HG02973 (cell line): ENCODE measurements around the gene FAM120B.
"Not testable (repeated sequence)": the region's sequence is repeated elsewhere in the genome, so short reads cannot be mapped to it uniquely, and the experiment has no call there.

Source experiments
- ATAC-seq: cut with Tn5 transposase; IDR thresholded peaks from one replicate; pipeline ENCODE4 v1.9.1; 2021; ENCODE audit warnings: moderate library complexity; ENCODE audit not compliant: unreplicated experiment

Gene FAM120B

DNA sequence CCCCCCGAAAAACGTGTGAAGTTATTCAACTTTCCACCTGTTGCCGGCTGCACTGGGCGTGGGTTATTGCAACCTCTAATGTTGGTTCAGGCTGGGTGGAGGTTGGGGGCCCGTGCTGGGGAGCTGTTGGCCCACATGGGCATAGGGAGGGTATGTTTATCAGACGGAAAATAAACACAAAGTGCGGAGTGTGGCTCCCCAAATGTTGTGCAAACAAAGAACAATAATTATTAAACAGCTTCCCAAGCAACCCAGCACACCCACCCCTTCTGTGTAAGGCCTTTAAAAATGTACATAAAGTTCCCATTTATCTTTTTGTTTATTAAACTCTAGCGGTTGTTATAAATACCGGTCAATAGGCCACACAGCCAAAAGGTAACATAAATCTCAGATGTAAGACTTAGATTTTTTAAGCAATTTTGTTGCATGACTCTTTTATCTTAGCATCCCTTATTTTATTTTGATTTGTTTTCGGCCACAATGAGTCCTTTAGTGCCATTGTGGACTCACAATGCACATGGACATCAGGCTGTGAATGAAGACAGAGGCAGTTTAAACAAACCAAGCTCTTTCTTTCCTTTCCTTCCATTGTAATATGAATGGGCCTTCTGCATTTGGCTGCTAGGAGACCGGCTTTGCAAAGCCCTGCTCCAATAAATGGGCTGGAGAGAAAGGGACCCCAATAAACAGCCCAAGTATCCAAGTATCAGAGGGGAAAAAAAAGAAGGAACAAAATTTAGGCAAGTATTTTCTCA, 8.8 kb upstream of the FAM120B start:
- no peak for ATAC-seq

DNA sequence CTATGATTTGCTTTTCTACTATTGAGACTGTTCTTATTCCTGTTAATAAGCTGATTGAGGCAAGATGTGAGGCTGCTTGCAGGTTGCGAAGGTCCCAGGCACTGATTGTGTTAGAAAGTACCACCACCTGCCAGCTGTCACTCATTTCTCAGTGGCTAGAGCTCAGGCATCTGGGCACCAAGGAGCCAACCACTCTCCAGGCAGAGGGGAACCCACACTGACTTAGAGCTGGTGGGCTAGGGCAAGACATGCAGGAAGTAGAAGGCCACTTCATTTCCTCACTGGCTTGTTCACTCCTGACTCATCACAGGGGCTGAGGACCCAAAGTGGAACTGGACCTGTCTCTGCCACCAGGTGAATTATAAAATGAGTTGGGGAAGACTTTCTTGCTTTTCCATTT, 7.9 kb upstream of the FAM120B start:
- ATAC-seq: no peak

DNA sequence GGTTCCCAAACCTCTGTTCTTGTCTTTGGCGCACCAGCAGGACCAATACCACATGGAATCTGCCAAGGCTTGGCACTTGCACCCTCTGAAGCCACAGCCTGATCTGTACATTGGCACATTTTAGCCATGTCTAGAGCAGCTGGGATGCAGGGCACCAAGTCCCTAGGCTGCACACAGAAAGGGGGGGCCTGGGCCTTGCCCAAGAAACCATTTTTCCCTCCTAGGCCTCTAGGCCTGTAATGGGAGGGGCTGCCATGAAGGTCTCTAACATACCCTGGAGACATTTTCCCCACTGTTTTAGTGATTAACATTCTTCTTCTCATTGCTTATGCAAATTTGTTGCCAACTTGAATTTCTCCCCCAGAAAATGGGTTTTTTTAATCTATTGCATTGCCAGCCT, 5.4 kb upstream of the FAM120B start:
- ATAC-seq: no peak

DNA sequence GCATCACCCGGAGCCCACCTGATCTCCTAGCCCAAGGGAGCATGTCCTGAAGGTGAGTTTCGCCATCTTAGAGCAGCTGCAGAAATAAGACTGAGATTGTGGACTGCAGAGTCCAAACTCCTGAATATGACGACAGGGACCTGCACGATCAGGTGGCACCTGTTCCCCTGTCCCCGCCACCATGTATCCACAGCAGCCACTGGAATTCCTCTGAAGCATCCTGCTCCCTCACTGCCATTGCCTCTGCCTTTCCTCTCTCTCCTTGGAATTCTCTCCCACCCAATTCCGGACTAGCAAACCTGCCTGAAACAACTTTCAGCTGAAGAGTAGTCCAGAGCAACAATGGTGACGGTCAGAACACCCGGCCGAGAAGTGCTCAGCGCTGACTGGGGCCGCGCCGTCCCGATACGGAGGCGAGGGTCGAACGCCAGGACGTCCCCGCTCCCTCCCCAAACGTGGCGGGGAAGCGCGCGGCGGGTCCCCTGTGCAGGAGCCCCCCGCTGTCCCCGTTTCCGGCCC, 694 bp upstream of the FAM120B start:
- ATAC-seq: no peak

- no peak for ATAC-seq
Measured at GRCh38 chr6:170307080-170307545, 555 bp downstream of the FAM120B start.

- no peak for ATAC-seq
Measured at GRCh38 chr6:170308761-170309160, 2.2 kb downstream of the FAM120B start.

- no peak for ATAC-seq
Measured at GRCh38 chr6:170311696-170312095, 5.1 kb downstream of the FAM120B start.

GRCh38 chr6:170312876-170313275, 6.3 kb downstream of the FAM120B start:
- ATAC-seq: no peak

- no peak for ATAC-seq
Measured at GRCh38 chr6:170313716-170314295, 7.2 kb downstream of the FAM120B start.

DNA sequence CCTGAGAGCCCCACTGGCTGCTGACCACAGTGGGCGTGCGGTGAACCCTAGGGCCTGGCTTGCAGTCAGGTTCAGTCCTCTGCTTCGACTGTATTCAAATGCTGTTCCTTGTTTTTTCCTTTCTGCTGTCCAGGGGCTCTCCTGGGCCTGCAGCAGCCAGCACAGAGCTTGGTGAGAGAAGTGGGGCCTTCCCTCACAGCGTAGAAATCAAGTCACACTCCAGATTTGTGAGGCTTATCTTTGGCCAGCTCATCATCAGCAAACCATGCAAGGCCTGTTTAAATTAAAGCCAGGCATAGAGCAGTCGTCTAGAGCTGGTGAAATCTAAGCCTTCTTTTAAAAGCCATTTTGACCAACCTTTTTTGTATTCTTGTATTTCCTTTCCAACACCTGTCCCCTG, 8.4 kb downstream of the FAM120B start:
- no peak for ATAC-seq

DNA sequence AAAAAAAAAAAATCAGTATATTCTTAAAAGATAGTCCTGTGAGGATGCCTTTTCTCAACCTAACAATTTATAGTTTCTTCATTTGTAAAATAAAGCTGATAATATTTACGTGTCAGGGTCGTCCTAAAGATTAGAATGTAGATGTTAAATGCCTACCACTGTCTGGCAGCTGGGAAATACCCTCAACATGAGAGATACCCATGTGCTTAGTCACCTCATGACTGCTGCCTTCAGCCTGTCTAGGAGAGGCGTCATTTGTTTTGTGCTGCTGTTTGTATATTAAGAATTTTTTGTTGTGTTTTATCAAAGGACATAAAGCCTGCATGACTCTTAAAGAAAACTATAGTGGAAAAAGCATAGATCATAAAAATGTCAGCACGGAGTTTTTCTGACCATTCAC, 9.5 kb downstream of the FAM120B start:
- ATAC-seq: no peak

- ATAC-seq: no peak
Measured at GRCh38 chr6:170317076-170317475, 10.5 kb downstream of the FAM120B start.

- ATAC-seq: no peak
Measured at GRCh38 chr6:170317718-170318117, 11.2 kb downstream of the FAM120B start.

- ATAC-seq: no peak
Measured at GRCh38 chr6:170329321-170329720, 22.8 kb downstream of the FAM120B start.

DNA sequence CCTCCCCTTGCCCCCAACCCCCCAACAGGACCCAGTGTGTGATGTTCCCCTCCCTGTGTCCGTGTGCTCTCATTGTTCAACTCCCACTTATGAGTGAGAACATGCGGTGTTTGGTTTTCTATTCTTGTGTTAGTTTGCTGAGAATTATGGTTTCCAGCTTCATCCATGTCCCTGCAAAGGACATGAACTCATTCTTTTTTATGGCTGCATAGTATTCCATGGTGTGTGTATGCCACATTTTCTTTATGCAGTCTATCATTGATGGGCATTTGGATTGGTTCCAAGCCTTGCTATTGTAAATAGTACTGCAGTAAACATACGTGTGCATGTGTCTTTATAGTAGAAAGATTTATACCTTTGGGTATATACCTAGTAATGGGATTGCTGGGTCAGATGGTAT, 28.6 kb downstream of the FAM120B start:
- not testable (repeated sequence) for ATAC-seq

DNA sequence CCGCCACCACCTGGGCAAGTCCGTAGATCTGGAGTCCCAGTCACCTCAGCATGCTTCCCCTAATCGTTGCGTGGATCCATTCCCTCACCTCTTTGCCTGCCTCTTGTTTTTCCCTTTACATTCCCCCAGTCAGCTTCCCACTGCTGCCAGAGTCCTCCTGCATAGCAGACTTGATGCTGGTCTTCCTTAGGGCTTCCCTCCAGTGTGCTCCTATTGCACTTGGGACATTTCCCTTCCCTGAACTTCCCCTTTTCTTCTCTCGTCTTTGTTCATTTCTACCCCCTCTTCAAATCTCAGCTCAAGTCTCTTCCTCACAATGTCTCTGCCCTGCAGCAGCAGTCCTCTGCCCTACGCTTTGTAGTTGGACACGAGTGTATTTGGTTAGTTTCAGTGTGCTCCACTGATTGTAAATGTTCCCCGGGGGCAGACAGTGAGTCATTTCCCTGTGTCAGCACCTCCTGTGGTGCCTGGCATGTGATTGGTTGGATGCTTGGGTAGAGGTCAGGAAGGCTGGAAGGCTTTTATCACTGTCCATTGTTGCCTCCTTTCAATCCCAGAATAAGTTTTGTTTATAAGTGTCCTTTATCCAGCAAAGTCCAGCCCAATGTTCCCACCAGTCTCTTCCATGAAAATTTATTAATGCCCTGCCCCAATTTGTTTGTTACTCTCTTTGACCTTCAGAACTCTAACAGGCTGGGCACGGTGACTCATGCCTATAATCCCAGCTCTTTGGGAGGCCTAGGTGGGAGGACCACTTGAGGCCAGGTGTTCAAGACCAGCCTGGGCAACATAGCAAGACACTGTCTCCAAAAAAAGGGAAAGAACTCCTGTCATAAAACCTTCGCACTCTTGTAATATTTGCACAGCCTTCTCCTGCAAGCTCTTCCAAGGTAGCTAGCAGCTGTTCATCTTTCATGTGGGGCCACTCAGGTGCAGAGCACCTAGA, 38.3 kb downstream of the FAM120B start:
- ATAC-seq: no peak

DNA sequence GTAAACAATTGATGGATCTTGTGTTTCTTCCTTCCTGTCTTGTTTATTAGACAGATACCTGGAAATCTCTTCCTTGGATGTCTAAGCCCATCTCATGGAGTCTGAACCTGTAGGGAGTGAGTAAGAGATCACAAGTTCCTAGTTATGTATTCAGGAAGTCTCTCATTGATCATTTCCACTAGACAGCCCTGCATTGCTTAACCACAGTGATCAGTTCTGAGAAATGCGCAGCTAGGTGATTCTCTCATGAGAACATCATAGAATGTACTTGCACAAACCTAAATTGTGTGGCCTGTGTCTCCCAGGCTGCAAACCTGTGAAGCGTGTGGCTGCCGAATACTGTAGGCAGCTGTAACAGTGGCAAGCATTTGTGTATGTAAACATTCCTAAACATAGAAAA, 39.1 kb downstream of the FAM120B start:
- ATAC-seq: no peak

DNA sequence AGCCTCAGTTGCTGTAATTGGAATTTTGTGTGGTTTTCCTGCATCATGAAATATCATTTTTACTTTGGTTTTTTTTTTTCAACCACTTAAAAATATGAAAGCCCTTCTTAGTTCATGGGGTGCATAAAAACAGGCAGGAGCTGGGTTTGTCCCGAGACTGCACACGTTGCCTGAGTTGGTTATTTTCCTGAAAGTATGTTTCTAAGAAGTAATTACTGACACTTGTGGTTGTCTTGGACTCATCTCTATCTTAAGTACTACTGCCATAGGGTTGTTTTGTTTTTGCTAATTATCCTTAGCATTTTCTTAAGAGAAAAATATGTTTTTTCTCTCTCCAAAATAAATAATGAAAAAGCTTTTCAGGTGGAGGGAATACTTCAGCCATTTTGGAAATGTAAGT, 40.1 kb downstream of the FAM120B start:
- ATAC-seq: no peak

- ATAC-seq: peak; percentile 56
Measured at GRCh38 chr6:170347091-170347490, 40.5 kb downstream of the FAM120B start.

- no peak for ATAC-seq
Measured at GRCh38 chr6:170347975-170348374, 41.4 kb downstream of the FAM120B start.

- not testable (repeated sequence) for ATAC-seq
Measured at GRCh38 chr6:170351456-170351855, 44.9 kb downstream of the FAM120B start.
